Osteocyte (in vitro differentiated cells): ENCODE measurements around the gene TMPRSS12. TPM values are rescaled to one million over a fixed set of nuclear protein-coding genes. Genes with fewer than 3 reads are reported as not detected.
A peak's percentile ranks its signal among the peaks of the same experiment; 100 is the strongest.

Experiments used
- DNase-seq: peaks from one replicate; pipeline ENCODE4 v3.0.0; 2021; ENCODE audit warnings: mixed read lengths; ENCODE audit not compliant: unreplicated experiment; ENCODE audit errors: extremely low spot score
- H3K27ac Mint-ChIP-seq: one replicate; pipeline ENCODE4 v1.8.0; 2021; ENCODE audit warnings: mild to moderate bottlenecking, mixed read lengths; ENCODE audit not compliant: unreplicated experiment
- H3K27me3 Mint-ChIP-seq: one replicate; pipeline ENCODE4 v1.8.0; 2021; ENCODE audit warnings: mixed read lengths; ENCODE audit not compliant: unreplicated experiment
- H3K36me3 Mint-ChIP-seq: one replicate; pipeline ENCODE4 v1.8.0; 2021; ENCODE audit warnings: mixed read lengths; ENCODE audit not compliant: unreplicated experiment
- H3K4me1 Mint-ChIP-seq: one replicate; pipeline ENCODE4 v1.8.0; 2021; ENCODE audit warnings: mixed read lengths; ENCODE audit not compliant: unreplicated experiment
- H3K4me3 Mint-ChIP-seq: one replicate; pipeline ENCODE4 v1.8.0; 2021; ENCODE audit warnings: mild to moderate bottlenecking, moderate library complexity, mixed read lengths; ENCODE audit not compliant: unreplicated experiment
- H3K9me3 Mint-ChIP-seq: one replicate; pipeline ENCODE4 v1.8.0; 2021; ENCODE audit warnings: mixed read lengths; ENCODE audit not compliant: unreplicated experiment
- total RNA-seq: library from RNA; stranded (reverse); gene quantifications from 2 replicates; pipeline ENCODE4 v1.2.1, GENCODE V29; 2021
- TF ChIP-seq, protein P1 (sequence below): fragments of 200-600 bp; sonication (generic); IDR thresholded peaks from 2 replicates; pipeline ENCODE4 v1.5.0; 2021; ENCODE audit warnings: antibody characterized with exemption, mild to moderate bottlenecking, moderate library complexity

TMPRSS12 gene
- total RNA-seq, 1 donor from 2014 or later, result not detected

DNA sequence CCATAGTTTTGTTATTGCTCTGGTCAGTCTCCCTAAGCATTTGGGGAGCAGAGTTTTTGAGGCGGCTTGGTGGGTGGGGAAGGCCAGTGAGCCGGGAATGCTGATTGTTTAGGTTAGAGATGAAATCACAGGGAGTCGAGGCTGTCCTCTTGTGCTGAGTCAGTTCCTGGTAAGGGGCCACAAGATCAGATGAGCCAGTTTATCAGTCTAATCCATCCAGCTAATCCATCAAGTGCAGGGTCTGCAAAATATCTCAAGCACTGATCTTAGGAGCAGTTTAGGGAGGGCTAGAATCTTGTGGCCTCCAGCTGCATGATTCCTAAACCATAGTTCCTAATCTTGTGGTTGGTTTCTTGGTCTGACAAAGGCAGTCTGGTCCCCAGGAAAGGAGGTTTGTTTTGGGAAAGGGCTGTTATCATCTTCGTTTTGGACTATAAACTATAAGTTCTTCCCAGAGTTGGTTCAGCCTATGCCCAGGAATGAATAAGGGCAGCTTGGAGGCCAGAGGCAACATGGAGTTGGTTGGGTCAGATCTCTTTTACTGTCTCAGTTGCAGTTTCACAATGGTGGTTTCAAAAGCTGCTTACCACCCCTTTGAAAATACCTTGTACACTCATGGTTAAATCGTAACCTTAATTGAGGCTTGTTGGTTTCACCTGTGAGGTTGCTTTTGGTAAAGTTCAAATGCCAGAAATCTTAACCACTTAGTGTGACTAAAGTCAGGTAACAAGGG is 76.0 kb downstream of the TMPRSS12 start:
- TF ChIP-seq, protein P1, sequence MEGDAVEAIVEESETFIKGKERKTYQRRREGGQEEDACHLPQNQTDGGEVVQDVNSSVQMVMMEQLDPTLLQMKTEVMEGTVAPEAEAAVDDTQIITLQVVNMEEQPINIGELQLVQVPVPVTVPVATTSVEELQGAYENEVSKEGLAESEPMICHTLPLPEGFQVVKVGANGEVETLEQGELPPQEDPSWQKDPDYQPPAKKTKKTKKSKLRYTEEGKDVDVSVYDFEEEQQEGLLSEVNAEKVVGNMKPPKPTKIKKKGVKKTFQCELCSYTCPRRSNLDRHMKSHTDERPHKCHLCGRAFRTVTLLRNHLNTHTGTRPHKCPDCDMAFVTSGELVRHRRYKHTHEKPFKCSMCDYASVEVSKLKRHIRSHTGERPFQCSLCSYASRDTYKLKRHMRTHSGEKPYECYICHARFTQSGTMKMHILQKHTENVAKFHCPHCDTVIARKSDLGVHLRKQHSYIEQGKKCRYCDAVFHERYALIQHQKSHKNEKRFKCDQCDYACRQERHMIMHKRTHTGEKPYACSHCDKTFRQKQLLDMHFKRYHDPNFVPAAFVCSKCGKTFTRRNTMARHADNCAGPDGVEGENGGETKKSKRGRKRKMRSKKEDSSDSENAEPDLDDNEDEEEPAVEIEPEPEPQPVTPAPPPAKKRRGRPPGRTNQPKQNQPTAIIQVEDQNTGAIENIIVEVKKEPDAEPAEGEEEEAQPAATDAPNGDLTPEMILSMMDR, result no peak
- no peak overlapping the region for H3K27ac Mint-ChIP-seq
- no peaks in the 10 kb centered on the region for H3K27me3 Mint-ChIP-seq
- H3K4me3 Mint-ChIP-seq, result no peak overlapping the region
- H3K4me1 Mint-ChIP-seq, result peaks cover 15% of the 10 kb centered on the region
- DNase-seq, result no peak
- H3K9me3 Mint-ChIP-seq, result peaks cover 20% of the 10 kb centered on the region
- H3K36me3 Mint-ChIP-seq, result no peaks in the 10 kb centered on the region

DNA sequence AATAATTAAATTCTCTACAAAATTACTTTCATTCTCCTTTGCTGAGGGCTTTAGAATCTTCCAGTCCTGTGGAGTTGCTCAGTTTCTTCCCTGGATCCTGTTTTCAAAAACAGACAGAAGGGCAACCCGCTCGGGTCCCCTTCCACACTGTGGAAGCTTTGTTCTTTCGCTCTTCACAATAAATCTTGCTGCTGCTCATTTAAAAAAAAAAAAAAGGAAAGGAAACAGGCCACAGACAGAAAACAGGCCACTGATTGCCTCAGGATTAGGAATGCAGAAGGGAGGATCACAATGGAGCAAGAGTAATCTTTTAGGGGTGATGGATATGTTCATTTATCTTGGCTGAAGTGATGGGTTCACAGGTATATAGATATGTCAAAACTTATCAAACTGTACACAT is 80.1 kb downstream of the TMPRSS12 start:
- Mint-ChIP-seq H3K4me1 (peaks cover 49% of the 10 kb centered on the region), H3K27ac (peak overlapping the region; percentile 87), H3K4me3 (peak overlapping the region; percentile 20), H3K9me3 (peaks cover 3% of the 10 kb centered on the region), H3K27me3 (no peaks in the 10 kb centered on the region), H3K36me3 (no peaks in the 10 kb centered on the region)
- DNase-seq, result peak; percentile 11
- TF ChIP-seq, protein P1, result no peak

DNA sequence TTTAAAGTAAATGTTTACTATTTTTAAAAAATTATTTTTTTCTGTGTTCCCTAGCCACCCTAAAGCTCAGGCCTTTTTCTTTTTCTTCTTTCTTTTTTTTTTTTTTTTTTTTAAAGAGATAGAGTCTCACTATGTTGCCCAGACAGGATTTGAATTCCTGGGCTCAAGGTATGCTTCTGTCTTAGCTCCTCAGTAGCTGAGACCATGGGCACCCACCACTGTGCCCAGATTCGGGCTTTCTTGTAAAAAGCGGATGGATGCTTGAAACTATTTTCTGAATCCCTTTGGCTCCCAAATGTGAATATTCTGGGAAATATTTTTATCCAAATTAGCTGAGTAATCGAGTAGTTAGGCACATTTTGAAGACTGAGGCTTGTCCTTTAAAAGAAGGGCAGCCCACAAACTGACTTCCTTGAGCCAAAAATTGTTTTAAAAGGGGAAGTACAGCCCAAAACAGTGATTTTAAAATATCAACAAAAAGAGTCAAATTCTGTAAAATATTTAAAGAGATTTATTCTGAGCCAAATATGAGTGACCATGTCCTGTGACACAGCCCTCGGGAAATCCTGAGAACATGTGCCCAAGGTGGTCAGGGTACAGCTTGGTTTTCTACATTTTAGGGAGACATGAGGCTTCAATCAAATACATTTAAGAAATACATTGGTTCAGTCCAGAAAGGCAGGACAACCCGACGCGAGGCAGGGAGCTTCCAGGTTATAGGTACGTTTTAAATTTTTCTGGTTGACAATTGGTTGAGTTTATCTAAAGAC is 80.8 kb downstream of the TMPRSS12 start:
- Mint-ChIP-seq H3K4me3 (peak overlapping the region; percentile 74), H3K27ac (peak overlapping the region; percentile 93), H3K27me3 (no peaks in the 10 kb centered on the region), H3K4me1 (peaks cover 52% of the 10 kb centered on the region), H3K36me3 (no peaks in the 10 kb centered on the region), H3K9me3 (no peaks in the 10 kb centered on the region)
- TF ChIP-seq, protein P1, result no peak
- DNase-seq, result peak; percentile 25

DNA sequence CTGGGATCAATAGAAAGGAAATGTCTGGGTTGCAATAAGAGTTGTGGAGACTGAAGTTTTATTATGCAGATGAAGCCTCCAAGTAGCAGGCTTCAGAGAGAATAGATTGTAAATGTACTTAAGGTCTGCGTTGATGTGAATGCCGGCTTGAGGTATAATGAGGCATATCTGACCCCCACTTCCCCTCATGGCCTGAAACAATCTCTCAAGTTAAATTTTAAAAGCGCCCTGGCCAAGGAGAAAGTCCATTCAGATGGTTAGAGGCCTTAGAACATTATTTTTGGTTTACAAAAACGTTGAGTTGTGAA is 81.4 kb downstream of the TMPRSS12 start:
- TF ChIP-seq, protein P1, result no peak
- Mint-ChIP-seq H3K27me3 (no peaks in the 10 kb centered on the region), H3K9me3 (no peaks in the 10 kb centered on the region), H3K27ac (peak overlapping the region; percentile 93), H3K36me3 (no peaks in the 10 kb centered on the region), H3K4me1 (peaks cover 53% of the 10 kb centered on the region), H3K4me3 (peak overlapping the region; percentile 74)
- no peak for DNase-seq
